Measurements from ENCODE around the gene BFSP1. TPM values are rescaled to one million over a fixed set of nuclear protein-coding genes. Genes with fewer than 3 reads are reported as not detected.

BFSP1 gene
- polyA plus RNA-seq, 1 donor = 3.6 TPM

DNA sequence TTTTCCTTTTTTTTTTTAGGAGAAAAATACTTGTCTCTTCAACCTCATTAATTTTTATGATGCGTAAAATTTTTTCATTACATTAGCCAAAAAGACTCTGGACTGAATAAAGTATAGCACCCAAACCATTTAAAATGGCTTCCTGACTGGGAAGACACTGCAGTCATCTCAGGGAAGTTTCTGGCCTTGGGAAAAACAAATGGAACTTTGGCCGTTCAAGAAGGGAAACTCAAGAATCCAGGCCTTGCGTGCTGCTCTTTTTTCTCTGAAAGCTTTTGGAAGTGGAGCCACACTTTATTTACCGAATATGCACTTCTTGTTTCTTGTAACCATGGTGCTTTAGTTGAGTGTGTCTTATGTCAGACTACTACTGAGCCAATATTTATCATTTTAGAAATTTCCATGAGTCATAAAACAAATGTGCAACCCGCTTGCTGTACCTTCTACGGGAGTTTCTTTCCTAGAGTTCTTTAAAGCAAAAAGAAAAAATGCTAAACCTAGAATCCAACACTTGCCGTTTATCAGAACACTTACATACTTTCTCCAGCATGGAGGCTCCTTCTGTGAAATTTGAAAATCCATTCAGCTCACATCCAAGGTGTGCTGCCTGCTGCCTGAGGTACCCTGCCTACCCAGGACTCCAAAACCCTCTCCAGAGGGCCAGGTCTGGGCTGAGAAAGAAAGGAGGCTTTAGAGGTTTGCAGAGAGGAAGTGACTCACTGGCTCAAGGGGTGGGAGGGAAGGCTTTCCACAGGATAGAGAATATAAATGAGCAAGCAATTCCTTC is 27.2 kb upstream of the BFSP1 start:
- DNase-seq = no peak

DNA sequence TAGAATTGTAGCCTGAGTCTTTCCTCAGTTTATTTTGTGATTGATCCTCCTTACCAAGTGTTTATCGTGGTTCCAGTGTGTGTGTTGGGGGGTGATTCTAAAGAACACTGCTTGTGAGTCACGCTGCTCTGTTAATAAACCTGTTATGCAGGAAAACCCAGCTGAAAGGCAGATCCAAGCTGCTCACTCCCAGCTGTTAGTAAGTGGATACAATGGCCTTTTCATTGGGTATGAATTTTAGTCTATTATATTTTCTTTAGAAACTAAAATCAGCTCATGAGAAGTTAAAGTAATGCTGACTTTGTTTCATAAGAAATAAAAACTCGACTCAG is 26.5 kb upstream of the BFSP1 start:
- no peak for DNase-seq

- no peak for DNase-seq
These were observed 25.9 kb upstream of the BFSP1 start for GRCh38 chr20:17556837-17557674.

DNA sequence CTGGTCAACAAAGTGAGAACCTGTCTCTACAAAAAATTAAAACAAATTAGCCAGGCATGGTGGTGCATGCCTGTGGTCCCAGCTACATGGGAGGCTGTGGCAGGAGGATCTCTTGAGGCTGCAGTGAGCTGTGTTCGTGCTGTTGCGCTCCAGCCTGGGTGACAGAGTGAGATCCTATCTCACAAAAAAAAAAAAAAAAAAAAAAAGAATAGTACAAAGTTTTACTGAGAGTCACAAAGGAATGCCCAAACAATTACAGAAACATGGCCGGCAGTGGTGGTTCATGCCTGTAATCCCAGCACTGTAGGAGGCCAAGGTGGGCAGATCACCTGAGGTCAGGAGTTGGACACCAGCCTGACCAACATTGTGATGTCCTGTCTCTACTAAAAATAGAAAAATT is 23.9 kb upstream of the BFSP1 start:
- no peak for DNase-seq

- no peak for DNase-seq
These were observed 18.0 kb upstream of the BFSP1 start for GRCh38 chr20:17549131-17549530.

DNA sequence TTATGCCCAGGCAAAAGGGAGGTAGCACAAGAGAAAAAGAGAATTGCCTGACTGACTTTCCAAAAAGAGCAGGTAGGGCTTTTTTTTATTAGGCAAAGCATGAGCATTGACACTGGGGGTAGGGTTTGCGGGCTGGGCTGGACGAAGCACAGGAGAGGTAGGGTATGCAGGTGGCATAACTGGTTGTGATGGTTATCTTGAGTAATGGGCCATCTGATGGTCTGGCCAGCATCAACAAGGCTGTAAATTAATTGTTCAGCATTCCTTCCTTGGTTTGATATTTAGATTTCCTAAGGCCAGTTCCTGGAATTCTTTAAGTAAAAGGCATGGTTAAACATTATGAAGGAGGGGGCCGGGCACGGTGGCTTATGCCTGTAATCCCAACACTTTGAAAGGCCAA is 13.9 kb upstream of the BFSP1 start:
- no peak for DNase-seq

- DNase-seq = no peak
These were observed 12.5 kb upstream of the BFSP1 start for GRCh38 chr20:17543531-17544131.

- DNase-seq = peak; percentile 63
These were observed 11.8 kb upstream of the BFSP1 start for GRCh38 chr20:17542993-17543412.

DNA sequence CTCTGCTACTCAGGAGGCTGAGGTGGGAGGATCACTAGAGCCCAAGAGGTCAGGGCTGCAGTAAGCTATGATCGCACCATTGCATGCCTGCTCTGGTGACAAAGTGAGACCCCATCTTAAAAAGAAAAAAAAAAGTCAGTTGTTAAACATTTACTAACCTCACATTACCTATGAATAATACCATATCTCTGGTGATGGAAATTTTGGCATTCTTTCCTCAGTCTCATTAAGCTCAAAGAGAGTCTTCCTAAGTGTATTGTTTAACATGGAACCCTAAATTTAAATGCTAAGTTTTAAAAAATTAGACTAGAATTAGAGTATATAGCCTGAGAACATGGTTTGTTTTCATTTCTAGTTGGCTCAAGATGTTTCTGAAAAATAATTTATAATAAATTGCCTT is 11.3 kb upstream of the BFSP1 start:
- DNase-seq = no peak

- no peak for DNase-seq
These were observed 10.8 kb upstream of the BFSP1 start for GRCh38 chr20:17541996-17542395.

- no peak for DNase-seq
These were observed 10.4 kb upstream of the BFSP1 start for GRCh38 chr20:17541596-17541995.

- no peak for DNase-seq
These were observed 7.5 kb upstream of the BFSP1 start for GRCh38 chr20:17538517-17539170.

- DNase-seq = no peak
These were observed 6.8 kb upstream of the BFSP1 start for GRCh38 chr20:17537959-17538358.

- peak; percentile 82 for DNase-seq
These were observed 5.8 kb upstream of the BFSP1 start for GRCh38 chr20:17536944-17537444.

DNA sequence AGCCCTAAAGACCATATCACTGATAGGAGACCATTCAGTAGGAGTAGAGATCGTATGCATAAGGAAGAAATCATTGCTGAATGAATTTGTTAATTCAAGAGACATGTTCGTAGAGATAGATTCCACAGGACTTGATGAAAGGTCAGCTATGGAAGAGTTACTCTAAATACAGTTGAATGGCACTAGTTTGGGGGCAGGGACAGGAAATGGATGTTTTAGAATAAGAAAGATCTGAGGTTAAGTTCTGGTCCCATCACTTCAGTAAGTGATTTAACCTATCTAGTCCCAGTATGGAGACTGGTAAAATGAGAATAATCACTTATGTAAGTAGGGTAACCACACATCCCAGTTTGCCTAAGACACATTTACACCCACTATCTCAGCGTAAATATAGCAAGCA is 2.9 kb upstream of the BFSP1 start:
- no peak for DNase-seq

DNA sequence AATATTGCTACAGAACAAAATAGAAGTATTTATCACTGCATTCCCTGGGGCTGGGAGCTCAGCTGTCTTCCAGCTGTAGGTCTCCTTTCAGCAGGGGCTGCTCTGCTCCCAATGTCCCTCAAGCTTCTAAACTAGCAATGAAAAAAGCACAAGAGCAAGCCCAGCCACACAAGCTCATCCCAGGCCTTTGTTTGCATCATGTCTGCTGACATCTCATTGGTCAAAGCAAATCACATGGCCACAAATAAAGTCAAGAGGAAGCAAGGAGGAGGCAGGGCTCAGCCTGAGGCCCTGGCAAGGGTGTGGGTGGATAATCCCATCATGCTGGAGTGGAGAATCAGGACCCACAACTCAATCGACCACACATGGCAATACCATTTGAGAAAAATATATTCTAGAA is 2.2 kb upstream of the BFSP1 start:
- DNase-seq = no peak

GRCh38 chr20:17531665-17532025 is 466 bp upstream of the BFSP1 start:
- no peak for DNase-seq

DNA sequence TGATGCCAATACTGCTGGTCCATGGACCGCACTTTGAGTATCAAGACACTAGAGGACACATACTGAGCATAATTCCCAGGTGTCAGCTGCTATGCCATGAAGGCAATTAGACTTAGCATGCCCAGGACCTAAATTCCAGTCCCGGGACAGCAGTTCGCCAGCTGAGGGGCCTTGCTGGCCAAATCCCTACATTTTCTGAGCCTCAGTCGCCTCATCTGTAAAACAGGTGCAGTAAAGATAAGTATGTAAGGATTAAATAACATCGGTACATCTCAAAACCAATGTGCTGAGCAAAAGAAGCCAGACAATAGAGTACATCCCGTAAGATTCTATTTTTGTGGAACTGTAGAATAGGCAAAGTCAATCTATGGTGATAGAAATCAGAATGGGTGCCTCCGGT is 1.0 kb downstream of the BFSP1 start:
- no peak for DNase-seq

- no peak for DNase-seq
These were observed 1.6 kb downstream of the BFSP1 start for GRCh38 chr20:17529586-17529985.

DNA sequence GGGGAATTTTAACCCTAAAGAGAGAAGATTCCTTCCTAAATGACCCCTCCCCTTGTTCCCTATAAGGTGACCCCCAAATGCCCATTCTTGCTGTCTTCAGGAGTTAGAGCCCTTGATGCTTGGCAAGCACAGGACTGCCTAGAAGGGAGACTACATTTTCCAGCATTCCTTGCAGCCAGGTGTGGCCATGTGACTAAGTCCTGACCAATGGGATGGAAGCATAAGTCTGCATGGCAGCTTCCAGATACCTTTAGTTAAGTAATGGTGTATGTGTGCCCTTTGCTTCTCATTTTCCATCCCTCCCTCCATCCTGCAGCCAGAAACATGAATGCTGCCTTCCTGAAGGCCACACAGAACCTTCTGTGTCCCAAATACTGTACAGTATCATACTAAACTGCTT is 5.5 kb downstream of the BFSP1 start:
- no peak for DNase-seq

DNA sequence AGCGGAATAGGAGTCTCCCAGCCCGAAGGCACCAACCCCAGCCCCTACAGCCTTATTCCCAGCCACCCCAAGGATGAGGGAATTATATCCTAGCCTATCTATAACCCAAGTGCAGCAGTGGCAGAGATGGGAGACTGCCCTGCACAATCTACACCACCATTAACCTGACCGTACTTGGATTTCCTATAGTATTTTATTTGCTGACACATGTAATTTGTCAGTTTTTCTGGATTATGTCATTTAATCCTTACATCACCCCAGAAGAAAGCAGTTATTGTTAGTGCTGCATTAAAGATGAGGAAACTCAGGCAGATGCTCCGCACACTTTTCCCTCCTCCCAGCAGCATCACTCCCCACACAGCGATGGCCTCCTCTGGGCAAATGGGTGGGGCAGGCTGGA is 6.0 kb downstream of the BFSP1 start:
- no peak for DNase-seq

DNA sequence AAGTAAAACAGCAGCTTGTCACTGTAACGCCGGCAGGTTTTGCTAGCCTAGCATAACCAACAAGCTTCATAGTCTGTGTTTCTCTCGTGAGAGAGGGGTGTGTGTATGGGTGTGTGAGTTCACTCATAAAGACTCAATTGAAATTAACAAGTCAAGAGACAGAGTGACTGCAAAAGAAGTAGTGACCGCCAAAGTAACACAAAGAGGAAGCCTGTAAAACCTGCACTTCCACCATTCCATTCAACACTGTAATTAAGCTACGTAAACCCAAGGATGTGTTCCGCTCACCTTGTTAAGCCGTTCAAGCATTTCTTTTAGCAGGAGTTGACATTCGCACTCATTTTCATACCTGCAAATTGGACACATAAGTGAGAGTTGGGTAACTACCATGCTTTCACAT is 6.6 kb downstream of the BFSP1 start:
- DNase-seq = no peak

DNA sequence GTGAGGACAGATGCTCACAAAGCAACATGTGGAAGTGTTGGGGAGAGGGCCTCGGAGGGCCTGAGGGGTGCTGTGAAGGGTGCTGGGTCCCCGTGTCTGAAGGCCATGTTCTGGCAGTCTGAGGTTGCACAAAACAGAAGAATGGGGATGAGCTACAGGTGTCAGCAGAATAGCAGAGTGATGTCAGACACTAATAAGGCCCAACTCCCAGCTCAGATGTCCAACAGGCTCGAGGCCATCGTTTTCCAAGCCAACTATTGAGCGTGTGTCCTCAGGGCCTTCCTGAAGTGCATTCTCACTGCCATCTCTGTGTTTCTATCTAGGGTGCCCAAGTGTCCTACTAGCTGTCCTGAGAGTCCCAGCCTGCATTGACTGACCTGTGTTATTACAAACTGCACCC is 7.9 kb downstream of the BFSP1 start:
- no peak for DNase-seq

Measured in left kidney (tissue), 2 donors.